K562 (cell line): Measurements from ENCODE around the gene DENND2C. TPM values are rescaled to one million over a fixed set of nuclear protein-coding genes. Genes with fewer than 3 reads are reported as not detected.

Experiments used
- BCL6 ChIP-seq: fragments of 250-450 bp; sonication (Bioruptor Pico); IDR thresholded peaks from 2 replicates; pipeline ENCODE4 v1.4.0; 2020
- CBFA2T3 ChIP-seq: fragments of 450-650 bp; IDR thresholded peaks from 2 replicates; pipeline ENCODE4 v1.6.1; 2017
- GATAD2B ChIP-seq: fragments of 450-650 bp; IDR thresholded peaks from 2 replicates; pipeline ENCODE4 v1.6.1; 2017; ENCODE audit warnings: mild to moderate bottlenecking, borderline replicate concordance
- JUN ChIP-seq, 2 experiments: sonication (generic) in 1 of 2; formaldehyde crosslinking in 1 of 2; IDR thresholded peaks; 2 replicates each; pipeline versions ENCODE4 v1.6.1 to v1.8.0; 2012 to 2022; ENCODE audit warnings: borderline replicate concordance in 2 of 2, mild to moderate bottlenecking in 2 of 2, improper control_type of control experiment in 1 of 2, low read depth in 1 of 2, low read length in 1 of 2, missing genetic modification reagents in 1 of 2
- MEF2A ChIP-seq: IDR thresholded peaks from 2 replicates; pipeline ENCODE4 v1.6.1; 2011; ENCODE audit warnings: low read depth, mild to moderate bottlenecking, low read length, moderate library complexity; ENCODE audit not compliant: control insufficient read depth
- MTA3 ChIP-seq: fragments of 450-650 bp; formaldehyde crosslinking; IDR thresholded peaks from 2 replicates; pipeline ENCODE4 v1.6.1; 2017; ENCODE audit warnings: mild to moderate bottlenecking, borderline replicate concordance
- TCFL5 ChIP-seq: fragments of 250-450 bp; sonication (Bioruptor Pico); conservative IDR thresholded peaks from 2 replicates; pipeline ENCODE4 v1.6.1; 2021; ENCODE audit warnings: mild to moderate bottlenecking, moderate library complexity, matching md5 sums
- TRIM24 ChIP-seq, 2 experiments: fragments of 450-650 bp; IDR thresholded peaks; 2 replicates each; pipeline ENCODE4 v1.6.1; 2016
- ZNF507 ChIP-seq: conservative IDR thresholded peaks from 2 replicates; pipeline ENCODE4 v1.6.1; 2017; ENCODE audit warnings: missing genetic modification characterization, missing compliant biosample characterization
- ZNF696 ChIP-seq: fragments of 250-450 bp; sonication (Bioruptor Pico); conservative IDR thresholded peaks from 2 replicates; pipeline ENCODE4 v1.4.0; 2020; ENCODE audit warnings: mild to moderate bottlenecking, moderate library complexity
- polyA plus RNA-seq, 8 experiments: library from polyadenylated mRNA; depleted of rRNA in 4 of 8; stranded (reverse) in 5 of 8; unstranded in 3 of 8; fragments of >200 nt; fragmentation: Nextera tagmentation in 2 of 8; fragmentation: Illumina TruSeq in 1 of 8; extraction: Ambion mirVana in 2 of 8; extraction: Trizol in 1 of 8; gene quantifications; 2 replicates each; pipeline versions ENCODE4 v1.2.1 to v1.2.3, GENCODE V29; 2011 to 2014; ENCODE audit warnings: inconsistent platforms in 1 of 8, missing spikeins in 1 of 8
- total RNA-seq, 7 experiments: library from RNA; depleted of rRNA in 6 of 7; stranded (reverse); fragments of >200 nt in 6 of 7; fragmentation: Illumina TruSeq in 2 of 7; extraction: Trizol in 2 of 7; gene quantifications; 2 replicates each; pipeline versions ENCODE4 v1.2.1 to v1.2.3, GENCODE V29; 2011 to 2021; ENCODE audit warnings: low replicate concordance in 1 of 7
- TF ChIP-seq, protein P1 (sequence below): sonication (generic); formaldehyde crosslinking; IDR thresholded peaks from 2 replicates; pipeline ENCODE4 v1.8.0; 2022; ENCODE audit warnings: missing genetic modification reagents, mild to moderate bottlenecking, moderate library complexity, borderline replicate concordance
- TF ChIP-seq, protein P2 (sequence below), 2 experiments: fragments of 450-650 bp in 1 of 2; sonication (generic) in 1 of 2; formaldehyde crosslinking in 1 of 2; IDR thresholded peaks in 1 of 2; conservative IDR thresholded peaks in 1 of 2; 2 replicates each; pipeline versions ENCODE4 v1.6.1 to v1.8.1; 2016 to 2023; ENCODE audit warnings: mild to moderate bottlenecking in 2 of 2, moderate library complexity in 2 of 2, inconsistent platforms in 1 of 2, missing genetic modification reagents in 1 of 2
- TF ChIP-seq, protein P3 (sequence below), 3 experiments: IDR thresholded peaks in 2 of 3; conservative IDR thresholded peaks in 1 of 3; 2 replicates each; pipeline ENCODE4 v1.5.1; 2011 to 2012; ENCODE audit warnings: low read length in 3 of 3, mild to moderate bottlenecking in 3 of 3, control low read depth in 2 of 3, improper control_type of control experiment in 1 of 3, inconsistent platforms in 1 of 3, low read depth in 1 of 3, mixed read lengths in 1 of 3, moderate library complexity in 1 of 3; ENCODE audit not compliant: insufficient read depth in 2 of 3
- TF ChIP-seq, protein P4 (sequence below): IDR thresholded peaks from 2 replicates; pipeline ENCODE4 v1.6.1; 2016; ENCODE audit warnings: missing genetic modification characterization, missing compliant biosample characterization
- TF ChIP-seq, protein P5 (sequence below): fragments of 250-450 bp; sonication (Bioruptor Pico); IDR thresholded peaks from 2 replicates; pipeline ENCODE4 v1.9.0; 2021; ENCODE audit warnings: mild to moderate bottlenecking, inconsistent platforms
- TF ChIP-seq, protein P6 (sequence below): fragments of 250-450 bp; sonication (Bioruptor Pico); IDR thresholded peaks from 2 replicates; pipeline ENCODE4 v1.9.0; 2021; ENCODE audit warnings: mild to moderate bottlenecking
- TF ChIP-seq, protein P7 (sequence below), 2 experiments: fragments of 450-650 bp; IDR thresholded peaks; 2 replicates each; pipeline ENCODE4 v1.6.1; 2016
- TF ChIP-seq, protein P8 (sequence below): fragments of 250-450 bp; sonication (Bioruptor Pico); IDR thresholded peaks from 2 replicates; pipeline ENCODE4 v1.8.0; 2021; ENCODE audit warnings: moderate library complexity, mild to moderate bottlenecking, inconsistent platforms

DENND2C gene
- total and polyA plus RNA-seq, 9 of the 15 experiments (the other 6 are each of a cell fraction or from before 2014, with no cell fraction given), result 0.03 to 0.25 (median 0.14) TPM

DNA sequence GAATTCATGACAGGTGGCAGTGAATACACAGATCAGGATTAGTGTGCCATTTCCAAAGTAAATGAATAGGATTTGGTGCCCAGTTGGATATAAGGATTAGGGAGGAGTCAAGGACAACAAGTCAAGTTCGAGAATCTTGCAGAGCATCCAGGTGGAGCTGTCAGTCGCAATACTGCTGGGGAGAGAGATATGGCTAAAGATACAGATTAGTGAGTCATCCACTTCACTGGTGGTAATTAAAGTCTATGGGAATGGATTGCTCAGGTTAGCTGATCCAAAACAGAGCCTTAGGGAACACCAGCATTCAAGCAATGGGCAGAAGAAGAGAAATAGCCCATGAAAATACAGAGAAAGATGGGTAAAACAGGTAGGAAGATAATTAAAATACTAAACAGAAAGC, 115.3 kb downstream of the DENND2C start (continued):
- TF ChIP-seq TCFL5 (CRISPR knock-in tag) (no peak), BCL6 (CRISPR knock-in tag) (no peak), TRIM24 (IDR thresholded peaks at IDR 0.05) (no peak), MTA3 (no peak), GATAD2B (no peak), MEF2A (no peak), CBFA2T3 (no peak), JUN (IDR thresholded peaks at IDR 0.05; ENCODE audit: borderline replicate concordance, low read depth, low read length) (0 out of 2 replicates have a peak, but pooled peaks have one; percentile 27), JUN (CRISPR knock-in tag; IDR thresholded peaks at IDR 0.05; ENCODE audit: borderline replicate concordance) (no peak), ZNF507 (no peak), ZNF696 (no peak)
- TF ChIP-seq, protein P1, sequence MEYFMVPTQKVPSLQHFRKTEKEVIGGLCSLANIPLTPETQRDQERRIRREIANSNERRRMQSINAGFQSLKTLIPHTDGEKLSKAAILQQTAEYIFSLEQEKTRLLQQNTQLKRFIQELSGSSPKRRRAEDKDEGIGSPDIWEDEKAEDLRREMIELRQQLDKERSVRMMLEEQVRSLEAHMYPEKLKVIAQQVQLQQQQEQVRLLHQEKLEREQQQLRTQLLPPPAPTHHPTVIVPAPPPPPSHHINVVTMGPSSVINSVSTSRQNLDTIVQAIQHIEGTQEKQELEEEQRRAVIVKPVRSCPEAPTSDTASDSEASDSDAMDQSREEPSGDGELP (CRISPR knock-in tag), result no peak
- TF ChIP-seq, protein P2, sequence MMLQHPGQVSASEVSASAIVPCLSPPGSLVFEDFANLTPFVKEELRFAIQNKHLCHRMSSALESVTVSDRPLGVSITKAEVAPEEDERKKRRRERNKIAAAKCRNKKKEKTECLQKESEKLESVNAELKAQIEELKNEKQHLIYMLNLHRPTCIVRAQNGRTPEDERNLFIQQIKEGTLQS (IDR thresholded peaks at IDR 0.05), result peak; percentile 65; the same call in 1 of the 2 replicates
- TF ChIP-seq, protein P2 (CRISPR knock-in tag; conservative IDR thresholded peaks at IDR 0.05), result no peak
- TF ChIP-seq, protein P3, sequence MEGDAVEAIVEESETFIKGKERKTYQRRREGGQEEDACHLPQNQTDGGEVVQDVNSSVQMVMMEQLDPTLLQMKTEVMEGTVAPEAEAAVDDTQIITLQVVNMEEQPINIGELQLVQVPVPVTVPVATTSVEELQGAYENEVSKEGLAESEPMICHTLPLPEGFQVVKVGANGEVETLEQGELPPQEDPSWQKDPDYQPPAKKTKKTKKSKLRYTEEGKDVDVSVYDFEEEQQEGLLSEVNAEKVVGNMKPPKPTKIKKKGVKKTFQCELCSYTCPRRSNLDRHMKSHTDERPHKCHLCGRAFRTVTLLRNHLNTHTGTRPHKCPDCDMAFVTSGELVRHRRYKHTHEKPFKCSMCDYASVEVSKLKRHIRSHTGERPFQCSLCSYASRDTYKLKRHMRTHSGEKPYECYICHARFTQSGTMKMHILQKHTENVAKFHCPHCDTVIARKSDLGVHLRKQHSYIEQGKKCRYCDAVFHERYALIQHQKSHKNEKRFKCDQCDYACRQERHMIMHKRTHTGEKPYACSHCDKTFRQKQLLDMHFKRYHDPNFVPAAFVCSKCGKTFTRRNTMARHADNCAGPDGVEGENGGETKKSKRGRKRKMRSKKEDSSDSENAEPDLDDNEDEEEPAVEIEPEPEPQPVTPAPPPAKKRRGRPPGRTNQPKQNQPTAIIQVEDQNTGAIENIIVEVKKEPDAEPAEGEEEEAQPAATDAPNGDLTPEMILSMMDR (IDR thresholded peaks at IDR 0.05 in 2 of 3, conservative IDR thresholded peaks at IDR 0.05 in 1 of 3; ENCODE audit: insufficient read depth in 2 of 3, low read depth in 1 of 3, low read length in 3 of 3), result no peak
- TF ChIP-seq, protein P4, sequence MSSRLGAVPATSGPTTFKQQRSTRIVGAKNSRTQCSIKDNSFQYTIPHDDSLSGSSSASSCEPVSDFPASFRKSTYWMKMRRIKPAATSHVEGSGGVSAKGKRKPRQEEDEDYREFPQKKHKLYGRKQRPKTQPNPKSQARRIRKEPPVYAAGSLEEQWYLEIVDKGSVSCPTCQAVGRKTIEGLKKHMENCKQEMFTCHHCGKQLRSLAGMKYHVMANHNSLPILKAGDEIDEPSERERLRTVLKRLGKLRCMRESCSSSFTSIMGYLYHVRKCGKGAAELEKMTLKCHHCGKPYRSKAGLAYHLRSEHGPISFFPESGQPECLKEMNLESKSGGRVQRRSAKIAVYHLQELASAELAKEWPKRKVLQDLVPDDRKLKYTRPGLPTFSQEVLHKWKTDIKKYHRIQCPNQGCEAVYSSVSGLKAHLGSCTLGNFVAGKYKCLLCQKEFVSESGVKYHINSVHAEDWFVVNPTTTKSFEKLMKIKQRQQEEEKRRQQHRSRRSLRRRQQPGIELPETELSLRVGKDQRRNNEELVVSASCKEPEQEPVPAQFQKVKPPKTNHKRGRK, result no peak
- TF ChIP-seq, protein P5, sequence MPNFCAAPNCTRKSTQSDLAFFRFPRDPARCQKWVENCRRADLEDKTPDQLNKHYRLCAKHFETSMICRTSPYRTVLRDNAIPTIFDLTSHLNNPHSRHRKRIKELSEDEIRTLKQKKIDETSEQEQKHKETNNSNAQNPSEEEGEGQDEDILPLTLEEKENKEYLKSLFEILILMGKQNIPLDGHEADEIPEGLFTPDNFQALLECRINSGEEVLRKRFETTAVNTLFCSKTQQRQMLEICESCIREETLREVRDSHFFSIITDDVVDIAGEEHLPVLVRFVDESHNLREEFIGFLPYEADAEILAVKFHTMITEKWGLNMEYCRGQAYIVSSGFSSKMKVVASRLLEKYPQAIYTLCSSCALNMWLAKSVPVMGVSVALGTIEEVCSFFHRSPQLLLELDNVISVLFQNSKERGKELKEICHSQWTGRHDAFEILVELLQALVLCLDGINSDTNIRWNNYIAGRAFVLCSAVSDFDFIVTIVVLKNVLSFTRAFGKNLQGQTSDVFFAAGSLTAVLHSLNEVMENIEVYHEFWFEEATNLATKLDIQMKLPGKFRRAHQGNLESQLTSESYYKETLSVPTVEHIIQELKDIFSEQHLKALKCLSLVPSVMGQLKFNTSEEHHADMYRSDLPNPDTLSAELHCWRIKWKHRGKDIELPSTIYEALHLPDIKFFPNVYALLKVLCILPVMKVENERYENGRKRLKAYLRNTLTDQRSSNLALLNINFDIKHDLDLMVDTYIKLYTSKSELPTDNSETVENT (CRISPR knock-in tag), result no peak
- TF ChIP-seq, protein P6, sequence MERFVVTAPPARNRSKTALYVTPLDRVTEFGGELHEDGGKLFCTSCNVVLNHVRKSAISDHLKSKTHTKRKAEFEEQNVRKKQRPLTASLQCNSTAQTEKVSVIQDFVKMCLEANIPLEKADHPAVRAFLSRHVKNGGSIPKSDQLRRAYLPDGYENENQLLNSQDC (CRISPR knock-in tag), result no peak
- TF ChIP-seq, protein P7, sequence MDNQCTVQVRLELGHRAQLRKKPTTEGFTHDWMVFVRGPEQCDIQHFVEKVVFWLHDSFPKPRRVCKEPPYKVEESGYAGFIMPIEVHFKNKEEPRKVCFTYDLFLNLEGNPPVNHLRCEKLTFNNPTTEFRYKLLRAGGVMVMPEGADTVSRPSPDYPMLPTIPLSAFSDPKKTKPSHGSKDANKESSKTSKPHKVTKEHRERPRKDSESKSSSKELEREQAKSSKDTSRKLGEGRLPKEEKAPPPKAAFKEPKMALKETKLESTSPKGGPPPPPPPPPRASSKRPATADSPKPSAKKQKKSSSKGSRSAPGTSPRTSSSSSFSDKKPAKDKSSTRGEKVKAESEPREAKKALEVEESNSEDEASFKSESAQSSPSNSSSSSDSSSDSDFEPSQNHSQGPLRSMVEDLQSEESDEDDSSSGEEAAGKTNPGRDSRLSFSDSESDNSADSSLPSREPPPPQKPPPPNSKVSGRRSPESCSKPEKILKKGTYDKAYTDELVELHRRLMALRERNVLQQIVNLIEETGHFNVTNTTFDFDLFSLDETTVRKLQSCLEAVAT (IDR thresholded peaks at IDR 0.05), result 0 out of 4 replicates have a peak, but pooled peaks of 1 of the 2 experiments have one; percentile 34
- TF ChIP-seq, protein P8, sequence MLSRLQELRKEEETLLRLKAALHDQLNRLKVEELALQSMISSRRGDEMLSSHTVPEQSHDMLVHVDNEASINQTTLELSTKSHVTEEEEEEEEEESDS, result no peak
